Measurements from ENCODE around the gene PTGDR2. TPM values are rescaled to one million over a fixed set of nuclear protein-coding genes. Genes with fewer than 3 reads are reported as not detected.

The PTGDR2 gene
- total RNA-seq, 1 experiment from 2014 or later = 0.07 TPM

- H3K9me3 Mint-ChIP-seq = peaks cover 12% of the 10 kb centered on the region
- ATAC-seq = no peak
- no peak for DNase-seq (ENCODE audit: low spot score)
These were observed 46.1 kb downstream of the PTGDR2 start for GRCh38 chr11:60809691-60810090.

DNA sequence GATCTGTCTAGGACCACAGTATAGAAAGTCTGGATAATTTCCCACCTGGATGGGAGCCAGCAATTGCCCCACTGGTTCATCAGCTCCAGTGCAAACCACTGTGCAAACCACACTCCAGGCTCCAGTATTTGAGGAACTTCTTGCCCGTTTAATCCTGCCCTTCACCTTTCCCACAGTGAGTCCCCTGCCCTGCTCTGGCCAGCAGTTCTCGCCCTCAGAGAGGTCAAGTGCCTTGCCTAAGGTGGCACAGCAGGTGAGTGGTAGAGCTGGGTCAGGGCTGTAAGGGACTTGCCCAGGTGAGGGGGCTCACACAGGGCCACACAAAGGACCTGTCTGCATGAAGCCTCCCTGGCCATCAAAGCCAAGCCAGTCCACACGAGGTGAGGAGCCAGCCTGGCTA lies 46.5 kb downstream of the PTGDR2 start:
- no peak for TF ChIP-seq PREB (CRISPR knock-in tag; IDR thresholded peaks at IDR 0.05; ENCODE audit: borderline replicate concordance)
- DNase-seq (ENCODE audit: low spot score) (no peak), ATAC-seq (no peak)
- Mint-ChIP-seq H3K4me1 (no peaks in the 10 kb centered on the region), H3K4me3 (no peak overlapping the region), H3K9me3 (peaks cover 10% of the 10 kb centered on the region), H3K36me3 (0 out of 2 replicates have a peak, but pooled peaks cover 3% of the 10 kb centered on the region), H3K27ac (no peak overlapping the region), H3K27me3 (ENCODE audit: low read depth) (0 out of 2 replicates have a peak, but pooled peaks cover 6% of the 10 kb centered on the region)
- CTCF ChIA-PET = no interaction called here
- POLR2A ChIA-PET = no interaction called here

More at GRCh38 chr11:60809691-60810090, 46.1 kb downstream of the PTGDR2 start:
- ChIA-PET CTCF (no interaction called here), POLR2A (no interaction called here)
- Mint-ChIP-seq H3K36me3 (0 out of 2 replicates have a peak, but pooled peaks cover 3% of the 10 kb centered on the region), H3K27me3 (ENCODE audit: low read depth) (0 out of 2 replicates have a peak, but pooled peaks cover 6% of the 10 kb centered on the region), H3K4me1 (no peaks in the 10 kb centered on the region), H3K4me3 (no peak overlapping the region), H3K27ac (no peak overlapping the region)
- TF ChIP-seq ZNF121 (CRISPR knock-in tag; IDR thresholded peaks at IDR 0.05) (no peak), PREB (CRISPR knock-in tag; IDR thresholded peaks at IDR 0.05; ENCODE audit: borderline replicate concordance) (no peak), ZNF138 (CRISPR knock-in tag; conservative IDR thresholded peaks at IDR 0.05) (no peak)
- TF ChIP-seq, protein P1, sequence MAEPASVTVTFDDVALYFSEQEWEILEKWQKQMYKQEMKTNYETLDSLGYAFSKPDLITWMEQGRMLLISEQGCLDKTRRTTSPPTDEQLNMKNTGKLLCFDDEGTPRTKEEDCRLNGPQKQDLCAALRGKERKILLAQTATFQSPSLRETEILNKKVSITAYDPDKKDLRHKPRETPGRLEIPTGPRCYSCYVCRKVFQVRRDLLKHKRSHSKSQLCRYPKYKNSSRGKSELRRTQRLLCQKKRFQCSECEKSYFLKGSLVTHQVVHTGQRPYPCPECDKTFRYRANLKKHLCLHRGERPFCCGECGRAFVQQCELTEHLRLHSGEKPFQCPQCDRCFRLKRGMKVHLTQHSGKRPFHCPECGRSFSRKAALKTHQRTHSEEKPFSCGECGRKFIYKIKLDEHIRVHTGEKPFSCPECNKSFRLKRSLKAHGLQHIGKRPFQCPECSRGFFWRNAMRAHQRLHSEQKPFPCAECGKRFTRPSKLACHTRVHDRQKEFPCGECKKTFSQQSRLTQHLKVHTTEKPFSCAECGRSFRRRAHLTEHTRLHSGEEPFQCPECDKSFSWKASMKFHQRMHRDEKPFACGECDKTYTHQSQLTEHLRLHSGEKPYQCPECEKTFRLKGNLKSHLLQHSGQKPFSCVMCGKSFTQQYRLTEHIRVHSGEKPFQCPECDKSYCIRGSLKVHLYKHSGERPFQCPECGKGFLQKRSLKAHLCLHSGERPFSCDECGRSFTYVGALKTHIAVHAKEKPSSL (CRISPR knock-in tag; conservative IDR thresholded peaks at IDR 0.05) = no peak

GRCh38 chr11:60803273-60803936 lies 52.3 kb downstream of the PTGDR2 start:
- CTCF ChIA-PET = interaction anchor here (0.7 to 1.9 kb wide), 4 partner anchors 41 to 569 kb away, joined by 3 to 5 read pairs (median 4); no protein-coding TSS in a partner anchor
- POLR2A ChIA-PET = no interaction called here
- no peak overlapping the region for H3K27ac Mint-ChIP-seq

More at GRCh38 chr11:60803273-60803936, 52.3 kb downstream of the PTGDR2 start:
- Mint-ChIP-seq H3K27me3 (ENCODE audit: low read depth) (peaks cover 22% of the 10 kb centered on the region), H3K36me3 (no peaks in the 10 kb centered on the region), H3K9me3 (peaks cover 3% of the 10 kb centered on the region; the same call in 1 of the 2 replicates), H3K4me3 (no peak overlapping the region), H3K4me1 (no peaks in the 10 kb centered on the region)
- no peak for ATAC-seq
- no peak for TF ChIP-seq FOXJ3 (CRISPR knock-in tag; IDR thresholded peaks at IDR 0.05; ENCODE audit: borderline replicate concordance)
- TF ChIP-seq MXD4 (CRISPR knock-in tag; IDR thresholded peaks at IDR 0.05; ENCODE audit: borderline replicate concordance) = no peak
- TF ChIP-seq ATF1 (CRISPR knock-in tag; IDR thresholded peaks at IDR 0.05) = no peak
- TF ChIP-seq SP1 (CRISPR knock-in tag; conservative IDR thresholded peaks at IDR 0.05) = no peak
- TF ChIP-seq, protein P2, sequence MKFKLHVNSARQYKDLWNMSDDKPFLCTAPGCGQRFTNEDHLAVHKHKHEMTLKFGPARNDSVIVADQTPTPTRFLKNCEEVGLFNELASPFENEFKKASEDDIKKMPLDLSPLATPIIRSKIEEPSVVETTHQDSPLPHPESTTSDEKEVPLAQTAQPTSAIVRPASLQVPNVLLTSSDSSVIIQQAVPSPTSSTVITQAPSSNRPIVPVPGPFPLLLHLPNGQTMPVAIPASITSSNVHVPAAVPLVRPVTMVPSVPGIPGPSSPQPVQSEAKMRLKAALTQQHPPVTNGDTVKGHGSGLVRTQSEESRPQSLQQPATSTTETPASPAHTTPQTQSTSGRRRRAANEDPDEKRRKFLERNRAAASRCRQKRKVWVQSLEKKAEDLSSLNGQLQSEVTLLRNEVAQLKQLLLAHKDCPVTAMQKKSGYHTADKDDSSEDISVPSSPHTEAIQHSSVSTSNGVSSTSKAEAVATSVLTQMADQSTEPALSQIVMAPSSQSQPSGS (CRISPR knock-in tag; IDR thresholded peaks at IDR 0.05; ENCODE audit: borderline replicate concordance, low read depth) = no peak
- no peak for TF ChIP-seq TEAD1 (CRISPR knock-in tag; IDR thresholded peaks at IDR 0.05)
- no peak for TF ChIP-seq ATF6 (CRISPR knock-in tag; IDR thresholded peaks at IDR 0.05)
- TF ChIP-seq, protein P3, sequence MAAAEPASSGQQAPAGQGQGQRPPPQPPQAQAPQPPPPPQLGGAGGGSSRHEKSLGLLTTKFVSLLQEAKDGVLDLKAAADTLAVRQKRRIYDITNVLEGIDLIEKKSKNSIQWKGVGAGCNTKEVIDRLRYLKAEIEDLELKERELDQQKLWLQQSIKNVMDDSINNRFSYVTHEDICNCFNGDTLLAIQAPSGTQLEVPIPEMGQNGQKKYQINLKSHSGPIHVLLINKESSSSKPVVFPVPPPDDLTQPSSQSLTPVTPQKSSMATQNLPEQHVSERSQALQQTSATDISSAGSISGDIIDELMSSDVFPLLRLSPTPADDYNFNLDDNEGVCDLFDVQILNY (CRISPR knock-in tag; IDR thresholded peaks at IDR 0.05) = no peak
- no peak for TF ChIP-seq ETV6 (CRISPR knock-in tag; IDR thresholded peaks at IDR 0.05)
- DNase-seq (ENCODE audit: low spot score) = no peak
